ENCODE results near the gene RGL1. TPM values are rescaled to one million over a fixed set of nuclear protein-coding genes. Genes with fewer than 3 reads are reported as not detected.

RGL1 gene
- total RNA-seq, 1 donor, result 24.6 TPM

- Histone ChIP-seq H4K20me1 (ENCODE audit: insufficient read depth, low read length) (no peaks in the 10 kb centered on the region), H3K4me1 (ENCODE audit: insufficient read depth, low read length) (peaks cover 15% of the 10 kb centered on the region), H3K36me3 (ENCODE audit: insufficient read depth, low read length) (no peaks in the 10 kb centered on the region), H3K4me3 (ENCODE audit: insufficient read depth, low read length) (no peak overlapping the region), H3K27me3 (ENCODE audit: insufficient read depth, low read length) (no peaks in the 10 kb centered on the region), H3K4me2 (ENCODE audit: insufficient read depth, low read length) (no peak overlapping the region), H3K9me3 (ENCODE audit: low read depth, low read length) (no peaks in the 10 kb centered on the region), H3K79me2 (ENCODE audit: insufficient read depth, low read length) (no peaks in the 10 kb centered on the region), H3K27ac (ENCODE audit: low read depth, low read length) (no peak overlapping the region), H2AFZ (ENCODE audit: low read length) (no peak overlapping the region)
- no peak for TF ChIP-seq CTCF (IDR thresholded peaks at IDR 0.05; ENCODE audit: extremely low read depth, low read depth, low read length)
- no peak for DNase-seq (ENCODE audit: insufficient read length, low spot score, missing footprints)
Measured at GRCh38 chr1:183946320-183946613, 141.3 kb downstream of the RGL1 start.

- no peak for DNase-seq (ENCODE audit: insufficient read length, low spot score, missing footprints)
- Histone ChIP-seq H3K4me1 (ENCODE audit: insufficient read depth, low read length) (peaks cover 8% of the 10 kb centered on the region), H2AFZ (ENCODE audit: low read length) (no peak overlapping the region), H3K79me2 (ENCODE audit: insufficient read depth, low read length) (no peaks in the 10 kb centered on the region), H3K4me2 (ENCODE audit: insufficient read depth, low read length) (no peak overlapping the region), H3K27ac (ENCODE audit: low read depth, low read length) (no peak overlapping the region), H3K27me3 (ENCODE audit: insufficient read depth, low read length) (no peaks in the 10 kb centered on the region), H3K4me3 (ENCODE audit: insufficient read depth, low read length) (no peak overlapping the region), H3K9me3 (ENCODE audit: low read depth, low read length) (no peaks in the 10 kb centered on the region), H4K20me1 (ENCODE audit: insufficient read depth, low read length) (no peaks in the 10 kb centered on the region), H3K36me3 (ENCODE audit: insufficient read depth, low read length) (no peaks in the 10 kb centered on the region)
- no peak for TF ChIP-seq CTCF (IDR thresholded peaks at IDR 0.05; ENCODE audit: extremely low read depth, low read depth, low read length)
Measured at GRCh38 chr1:183947988-183948387, 143.1 kb downstream of the RGL1 start.

GRCh38 chr1:183952101-183952500 lies 147.2 kb downstream of the RGL1 start:
- Histone ChIP-seq H3K36me3 (ENCODE audit: insufficient read depth, low read length) (no peaks in the 10 kb centered on the region), H3K27ac (ENCODE audit: low read depth, low read length) (no peak overlapping the region), H3K4me3 (ENCODE audit: insufficient read depth, low read length) (no peak overlapping the region), H3K4me2 (ENCODE audit: insufficient read depth, low read length) (no peak overlapping the region), H4K20me1 (ENCODE audit: insufficient read depth, low read length) (no peaks in the 10 kb centered on the region), H3K27me3 (ENCODE audit: insufficient read depth, low read length) (no peaks in the 10 kb centered on the region), H3K79me2 (ENCODE audit: insufficient read depth, low read length) (no peaks in the 10 kb centered on the region), H3K9me3 (ENCODE audit: low read depth, low read length) (no peaks in the 10 kb centered on the region), H3K4me1 (ENCODE audit: insufficient read depth, low read length) (peaks cover 10% of the 10 kb centered on the region), H2AFZ (ENCODE audit: low read length) (no peak overlapping the region)
- no peak for DNase-seq (ENCODE audit: insufficient read length, low spot score, missing footprints)
- no peak for TF ChIP-seq CTCF (IDR thresholded peaks at IDR 0.05; ENCODE audit: extremely low read depth, low read depth, low read length)

GRCh38 chr1:183953031-183953430 lies 148.1 kb downstream of the RGL1 start:
- no peak for DNase-seq (ENCODE audit: insufficient read length, low spot score, missing footprints)
- Histone ChIP-seq H3K4me3 (ENCODE audit: insufficient read depth, low read length) (no peak overlapping the region), H3K4me1 (ENCODE audit: insufficient read depth, low read length) (peaks cover 15% of the 10 kb centered on the region), H4K20me1 (ENCODE audit: insufficient read depth, low read length) (no peaks in the 10 kb centered on the region), H3K27me3 (ENCODE audit: insufficient read depth, low read length) (no peaks in the 10 kb centered on the region), H2AFZ (ENCODE audit: low read length) (peak overlapping the region; percentile 16), H3K27ac (ENCODE audit: low read depth, low read length) (no peak overlapping the region), H3K79me2 (ENCODE audit: insufficient read depth, low read length) (no peaks in the 10 kb centered on the region), H3K4me2 (ENCODE audit: insufficient read depth, low read length) (no peak overlapping the region), H3K36me3 (ENCODE audit: insufficient read depth, low read length) (no peaks in the 10 kb centered on the region), H3K9me3 (ENCODE audit: low read depth, low read length) (no peaks in the 10 kb centered on the region)
- TF ChIP-seq CTCF (IDR thresholded peaks at IDR 0.05; ENCODE audit: extremely low read depth, low read depth, low read length), result no peak
